Stimulated activated CD8-positive, alpha-beta memory T cell treated with anti-CD3 and anti-CD28 coated beads, Interleukin-15, amount 100 ng/mL, for 4 hours (primary cell): Measurements from ENCODE around the gene MAN2A2.
"Not testable (repeated sequence)": the region's sequence is repeated elsewhere in the genome, so short reads cannot be mapped to it uniquely, and the experiment has no call there.

Experiments
- DNase-seq, 2 donors: peaks; one replicate each; pipeline ENCODE4 v3.0.0-alpha.2; 2020; ENCODE audit warnings: low read depth in 2 of 2

Gene MAN2A2

GRCh38 chr15:90903733-90904536, 833 bp downstream of the MAN2A2 start:
- DNase-seq: no peak

- DNase-seq: no peak
Observed at GRCh38 chr15:90904746-90905145, 1.6 kb downstream of the MAN2A2 start.

- no peak for DNase-seq
Observed at GRCh38 chr15:90905306-90906180, 2.4 kb downstream of the MAN2A2 start.

- DNase-seq: no peak
Observed at GRCh38 chr15:90906181-90906849, 3.2 kb downstream of the MAN2A2 start.

DNA sequence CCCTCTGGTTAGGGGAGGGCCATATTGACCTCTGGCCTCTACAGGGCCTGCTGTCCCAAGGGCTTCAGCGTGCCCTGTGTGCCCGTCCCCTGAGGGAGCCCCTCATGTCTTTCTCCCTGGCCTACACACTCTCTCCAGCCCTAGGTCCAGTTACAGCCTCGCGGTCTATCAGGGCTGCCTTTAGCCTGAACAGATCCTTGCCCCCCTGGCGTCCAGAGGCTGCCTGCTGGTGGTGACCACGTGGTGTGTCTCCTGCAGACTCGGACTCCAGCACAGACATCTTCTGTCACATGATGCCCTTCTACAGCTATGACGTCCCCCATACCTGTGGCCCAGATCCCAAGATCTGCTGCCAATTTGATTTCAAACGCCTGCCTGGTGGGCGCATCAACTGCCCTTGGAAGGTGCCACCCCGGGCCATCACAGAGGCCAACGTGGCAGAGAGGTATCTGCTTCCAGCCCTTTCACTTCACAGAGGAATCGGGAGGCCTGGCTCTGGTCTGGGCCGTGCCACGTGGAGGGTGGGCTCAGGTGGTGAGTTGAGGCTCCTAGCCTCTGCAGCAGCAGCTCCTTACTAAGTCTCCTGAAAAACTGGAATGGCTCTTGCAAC, 4.1 kb downstream of the MAN2A2 start:
- DNase-seq: no peak

DNA sequence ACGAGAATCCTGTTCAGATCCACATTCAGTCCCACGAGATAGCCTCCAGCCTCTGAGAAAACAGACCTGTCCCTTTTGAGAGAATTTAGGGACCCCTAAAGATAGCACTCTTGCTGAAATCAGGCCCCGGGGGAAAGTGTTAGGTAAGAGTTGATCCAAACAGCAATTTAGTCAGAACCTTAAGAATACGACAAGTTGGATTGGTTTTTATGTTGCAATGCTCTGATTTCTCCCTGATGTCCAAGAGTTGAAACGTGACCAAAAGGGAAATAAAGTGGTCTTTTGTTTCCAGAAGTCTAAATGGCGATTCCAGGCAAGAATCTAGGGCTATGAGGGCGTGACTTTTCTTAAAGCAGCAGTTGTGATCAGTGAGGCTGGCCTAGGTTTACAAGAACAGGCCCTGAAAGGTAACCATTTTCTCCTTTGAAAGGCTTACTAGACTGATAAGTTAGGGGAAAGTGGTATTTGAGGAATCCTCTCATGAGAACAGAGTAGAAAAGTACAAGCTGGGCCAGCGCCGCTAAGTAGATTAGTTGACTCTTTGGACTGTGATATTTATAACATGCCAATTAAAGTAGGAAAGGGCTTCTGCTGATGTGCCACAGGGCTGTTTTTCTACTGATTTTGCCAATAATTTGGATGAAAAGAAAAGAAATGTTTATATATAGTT, 4.9 kb downstream of the MAN2A2 start:
- DNase-seq: no peak

GRCh38 chr15:90909449-90909848, 6.3 kb downstream of the MAN2A2 start:
- not testable (repeated sequence) for DNase-seq

GRCh38 chr15:90909976-90910375, 6.9 kb downstream of the MAN2A2 start:
- DNase-seq: no peak

DNA sequence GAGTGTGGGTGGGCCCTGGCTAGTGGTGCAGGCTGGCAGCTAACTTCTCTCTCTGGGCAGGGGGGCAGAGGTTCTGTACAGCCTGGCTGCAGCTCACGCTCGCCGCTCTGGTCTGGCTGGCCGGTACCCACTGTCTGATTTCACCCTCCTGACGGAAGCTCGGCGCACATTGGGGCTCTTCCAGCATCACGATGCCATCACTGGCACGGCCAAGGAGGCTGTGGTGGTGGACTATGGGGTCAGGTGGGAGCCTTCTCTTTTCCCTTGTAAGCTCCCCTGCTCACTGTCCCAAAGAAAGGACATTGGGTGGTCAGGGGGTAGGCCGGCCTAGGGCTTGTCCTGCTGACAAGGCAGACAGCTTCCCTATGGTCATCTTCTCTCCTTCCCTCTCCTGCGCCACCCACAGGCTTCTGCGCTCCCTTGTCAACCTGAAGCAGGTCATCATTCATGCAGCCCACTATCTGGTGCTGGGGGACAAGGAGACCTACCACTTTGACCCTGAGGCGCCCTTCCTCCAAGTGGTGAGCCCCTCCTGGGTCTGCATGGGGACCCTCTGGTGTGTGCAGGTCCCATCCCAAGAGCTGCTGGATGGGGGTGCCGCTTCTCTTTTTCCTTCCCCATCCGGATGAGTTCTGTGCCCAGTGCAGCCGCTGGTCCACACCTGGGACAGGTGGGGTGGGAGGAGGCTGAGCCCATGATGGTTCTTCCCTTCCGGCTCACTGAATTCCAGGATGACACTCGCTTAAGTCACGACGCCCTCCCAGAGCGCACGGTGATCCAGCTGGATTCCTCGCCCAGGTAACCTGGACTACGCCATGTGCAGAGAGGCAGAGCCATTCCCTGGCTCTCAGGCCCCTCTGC, 7.6 kb downstream of the MAN2A2 start:
- no peak for DNase-seq

GRCh38 chr15:90911302-90911623, 8.2 kb downstream of the MAN2A2 start:
- DNase-seq: no peak

DNA sequence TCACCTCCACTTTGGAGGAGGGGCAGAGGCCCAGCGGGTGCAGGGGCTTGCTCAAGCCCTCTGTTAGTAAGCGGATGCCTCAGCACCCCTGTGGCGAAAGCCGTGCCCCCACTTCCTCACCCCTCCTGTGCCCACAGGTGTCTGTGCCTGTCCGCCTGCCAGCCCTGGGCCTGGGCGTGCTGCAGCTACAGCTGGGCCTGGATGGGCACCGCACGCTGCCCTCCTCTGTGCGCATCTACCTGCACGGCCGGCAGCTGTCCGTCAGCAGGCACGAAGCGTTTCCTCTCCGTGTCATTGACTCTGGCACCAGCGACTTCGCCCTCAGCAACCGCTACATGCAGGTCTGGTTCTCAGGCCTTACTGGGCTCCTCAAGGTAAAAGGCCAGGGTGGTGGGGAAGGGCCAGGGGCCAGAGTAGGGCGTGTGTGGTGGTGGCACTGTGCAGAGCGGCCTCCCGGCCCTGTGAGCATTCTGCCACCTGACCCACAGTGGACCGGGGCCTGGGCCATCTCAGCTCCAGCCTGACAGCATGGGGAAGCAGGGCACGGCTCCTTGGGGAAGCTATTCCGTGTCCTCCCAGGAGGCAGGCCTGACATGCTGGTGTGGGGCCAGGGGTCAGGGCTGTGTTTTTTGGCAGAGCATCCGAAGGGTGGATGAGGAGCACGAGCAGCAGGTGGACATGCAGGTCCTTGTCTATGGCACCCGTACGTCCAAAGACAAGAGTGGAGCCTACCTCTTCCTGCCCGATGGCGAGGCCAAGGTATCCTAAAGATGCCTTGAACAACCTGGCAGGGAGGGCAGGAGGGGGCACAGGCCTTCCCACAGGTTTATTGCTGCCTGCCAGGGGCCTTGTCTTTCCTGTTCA, 9.0 kb downstream of the MAN2A2 start:
- no peak for DNase-seq

DNA sequence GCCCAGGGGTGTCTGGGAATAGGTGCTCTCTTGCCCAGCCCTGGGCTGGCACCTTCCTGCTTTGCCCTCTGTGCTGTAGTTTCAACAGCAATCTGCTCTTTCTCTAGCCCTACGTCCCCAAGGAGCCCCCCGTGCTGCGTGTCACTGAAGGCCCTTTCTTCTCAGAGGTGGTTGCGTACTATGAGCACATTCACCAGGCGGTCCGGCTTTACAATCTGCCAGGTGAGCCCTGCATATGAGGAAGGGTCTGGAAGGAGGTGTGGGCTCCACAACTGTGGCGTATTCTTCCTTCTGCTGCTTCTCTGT, 9.6 kb downstream of the MAN2A2 start:
- DNase-seq: no peak

DNA sequence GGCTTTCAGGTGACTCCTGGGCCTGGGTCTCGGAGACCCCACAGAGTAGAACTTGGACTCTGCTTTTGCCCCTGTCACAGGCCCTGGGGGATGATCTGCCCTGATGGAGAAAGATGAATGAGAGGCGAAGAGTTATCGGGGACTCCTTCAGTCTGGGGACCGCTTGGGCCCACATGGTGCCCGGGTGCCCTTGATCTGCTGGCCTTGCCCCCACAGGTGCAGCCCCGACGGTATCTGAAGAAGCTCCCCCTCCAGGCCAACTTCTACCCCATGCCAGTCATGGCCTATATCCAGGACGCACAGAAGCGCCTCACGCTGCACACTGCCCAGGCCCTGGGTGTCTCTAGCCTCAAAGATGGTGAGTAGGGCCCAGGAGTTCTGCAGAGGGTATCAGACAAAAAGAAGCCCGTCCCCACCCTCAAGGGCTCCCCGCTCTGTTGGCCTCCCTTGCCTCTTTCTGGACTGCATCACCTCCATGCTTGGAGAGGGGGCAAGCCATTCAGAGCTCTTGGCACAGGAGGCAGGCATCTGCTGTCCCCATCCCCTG, 10.4 kb downstream of the MAN2A2 start:
- DNase-seq: no peak

- no peak for DNase-seq
Observed at GRCh38 chr15:90914305-90915080, 11.4 kb downstream of the MAN2A2 start.

DNA sequence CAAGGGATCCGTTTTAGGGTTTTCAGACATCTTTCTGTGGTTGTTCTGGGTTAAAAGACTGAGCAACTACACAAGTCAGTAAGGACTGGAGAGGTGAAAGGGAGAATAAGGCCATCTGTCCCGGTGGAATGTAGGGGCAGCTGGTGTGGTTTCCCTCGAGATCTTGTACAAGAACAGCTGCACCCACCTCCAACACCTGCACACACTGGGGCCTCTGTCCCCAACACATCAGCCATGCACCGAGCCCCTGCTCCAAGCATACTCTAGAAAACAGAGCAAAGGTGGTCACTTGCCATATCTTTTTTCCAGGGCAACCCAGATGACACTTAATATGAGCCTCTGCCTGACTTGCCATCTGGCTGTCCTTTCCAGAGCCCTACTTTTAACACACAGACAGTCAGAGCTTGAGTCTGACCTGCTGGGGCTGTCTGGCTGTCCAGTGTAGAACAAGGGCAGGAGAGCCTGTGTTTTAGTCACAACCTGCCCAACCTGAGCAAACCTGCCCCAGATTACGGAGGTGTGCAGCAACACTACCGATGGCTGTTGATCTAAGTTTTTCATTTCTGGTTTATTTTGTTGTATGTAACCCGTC, 12.2 kb downstream of the MAN2A2 start:
- no peak for DNase-seq

DNA sequence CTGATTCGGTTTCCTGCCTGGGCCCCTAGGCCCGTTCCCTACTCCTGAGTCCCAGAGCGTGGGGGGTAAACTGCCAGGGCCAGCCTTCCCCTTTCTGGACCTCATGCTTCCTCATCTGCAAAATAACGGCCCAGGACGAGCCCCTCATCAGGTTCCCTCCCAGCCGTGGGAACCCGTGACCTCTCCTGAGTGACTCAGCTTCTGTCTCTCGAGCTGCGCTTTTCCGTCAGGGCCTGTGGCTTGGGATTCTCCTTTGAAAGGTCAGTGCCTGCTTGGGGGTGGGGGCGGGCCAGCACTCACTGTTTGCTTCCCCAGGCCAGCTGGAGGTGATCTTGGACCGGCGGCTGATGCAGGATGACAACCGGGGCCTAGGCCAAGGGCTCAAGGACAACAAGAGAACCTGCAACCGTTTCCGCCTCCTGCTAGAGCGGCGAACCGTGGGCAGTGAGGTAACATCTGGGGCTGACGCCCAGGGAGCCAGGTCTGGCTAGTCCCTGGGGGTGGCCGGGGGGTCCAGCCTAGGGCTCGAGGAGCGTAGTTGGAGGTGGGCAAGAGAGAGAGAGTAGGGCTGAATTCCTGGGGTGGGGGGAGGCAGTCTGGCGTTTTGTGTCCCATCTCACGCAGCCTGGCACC, 12.8 kb downstream of the MAN2A2 start:
- no peak for DNase-seq

DNA sequence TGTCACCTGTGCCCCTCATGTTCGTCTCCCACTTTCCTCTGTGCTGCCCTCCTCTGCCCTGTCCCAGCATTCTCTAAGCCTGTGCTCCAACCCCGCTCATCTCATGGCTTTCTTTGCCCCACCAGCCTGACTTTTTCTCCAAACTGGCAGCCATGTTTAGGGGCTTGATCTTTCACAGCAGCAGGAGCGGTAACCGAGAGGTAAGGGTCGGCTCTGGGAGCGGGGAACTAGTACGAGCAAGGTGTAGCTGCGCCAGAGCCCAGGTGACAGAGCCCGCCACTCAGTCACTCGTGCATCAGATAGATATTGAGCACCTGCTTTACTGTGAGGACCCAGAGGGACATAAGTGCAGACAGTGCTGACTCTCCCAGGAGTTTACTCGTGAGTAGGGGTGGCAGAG, 13.4 kb downstream of the MAN2A2 start:
- DNase-seq: no peak

DNA sequence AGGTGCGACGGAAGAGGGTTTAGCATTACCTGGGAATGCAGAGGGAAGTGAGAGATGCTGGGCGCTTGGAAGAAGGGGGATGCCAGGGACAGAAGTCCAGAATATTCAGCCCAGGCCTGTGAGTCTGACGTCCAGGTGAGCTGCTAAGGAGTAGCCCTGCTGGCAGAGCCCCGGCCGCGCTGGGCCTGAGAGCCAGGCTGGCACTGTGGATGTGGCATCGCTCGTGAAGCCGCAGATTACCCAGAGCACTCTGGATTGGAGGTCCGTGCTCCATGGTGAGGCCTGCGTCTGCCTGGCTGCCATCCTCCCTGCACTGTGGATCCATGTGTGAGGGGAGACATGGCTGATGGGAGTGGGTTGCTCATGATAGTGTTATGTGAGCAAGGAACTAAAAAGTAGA, 14.5 kb downstream of the MAN2A2 start:
- no peak for DNase-seq
